Stimulated activated CD8-positive, alpha-beta memory T cell treated with anti-CD3 and anti-CD28 coated beads, Interleukin-4, amount 100 ng/mL, for 4 hours (primary cell): ENCODE data around the gene NDST1.

Source experiments
- DNase-seq, 2 donors: peaks; one replicate each; pipeline ENCODE4 v3.0.0-alpha.2; 2020; ENCODE audit warnings: low read depth in 2 of 2, low spot score in 1 of 2

NDST1 gene

DNA sequence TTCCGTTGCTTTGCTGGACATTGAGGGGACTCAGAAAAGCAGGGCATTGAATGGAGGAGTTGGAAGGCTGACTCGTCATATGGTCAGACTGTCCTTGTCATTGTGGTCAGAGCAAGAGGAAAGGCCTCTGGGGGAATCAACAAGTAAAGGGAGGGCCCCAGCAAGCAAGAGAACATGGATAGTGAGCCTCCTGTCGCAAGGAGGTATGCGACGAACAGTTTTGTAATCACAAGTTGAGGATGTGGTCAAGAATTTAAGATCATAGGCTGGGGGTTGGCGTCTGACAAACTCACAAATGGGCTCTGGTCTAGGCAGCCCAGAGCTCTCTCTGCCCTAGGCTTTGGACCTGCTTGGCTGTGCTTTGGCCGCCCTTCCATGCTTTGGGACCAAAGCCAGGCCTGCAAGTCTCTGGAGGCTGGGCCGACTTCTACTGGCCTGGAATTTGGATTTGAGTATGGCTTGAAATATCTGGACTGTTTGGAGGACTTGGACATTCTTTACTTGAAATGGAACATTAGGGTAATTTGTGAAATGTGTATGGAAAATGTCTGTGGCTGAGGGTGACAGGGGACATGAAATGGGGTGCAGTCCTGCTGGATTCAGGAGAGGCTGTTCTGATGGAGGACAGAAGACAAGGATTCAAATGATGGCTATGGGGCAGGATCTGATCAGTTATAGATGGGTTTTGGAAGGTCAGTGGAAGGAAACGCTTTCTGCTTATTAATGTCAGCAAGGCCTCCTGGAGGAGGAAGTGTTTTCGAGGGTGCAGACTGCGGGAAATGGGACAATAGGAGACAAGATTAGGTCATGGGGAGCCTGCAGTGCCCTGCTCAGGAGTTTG is 19.2 kb upstream of the NDST1 start:
- no peak for DNase-seq

DNA sequence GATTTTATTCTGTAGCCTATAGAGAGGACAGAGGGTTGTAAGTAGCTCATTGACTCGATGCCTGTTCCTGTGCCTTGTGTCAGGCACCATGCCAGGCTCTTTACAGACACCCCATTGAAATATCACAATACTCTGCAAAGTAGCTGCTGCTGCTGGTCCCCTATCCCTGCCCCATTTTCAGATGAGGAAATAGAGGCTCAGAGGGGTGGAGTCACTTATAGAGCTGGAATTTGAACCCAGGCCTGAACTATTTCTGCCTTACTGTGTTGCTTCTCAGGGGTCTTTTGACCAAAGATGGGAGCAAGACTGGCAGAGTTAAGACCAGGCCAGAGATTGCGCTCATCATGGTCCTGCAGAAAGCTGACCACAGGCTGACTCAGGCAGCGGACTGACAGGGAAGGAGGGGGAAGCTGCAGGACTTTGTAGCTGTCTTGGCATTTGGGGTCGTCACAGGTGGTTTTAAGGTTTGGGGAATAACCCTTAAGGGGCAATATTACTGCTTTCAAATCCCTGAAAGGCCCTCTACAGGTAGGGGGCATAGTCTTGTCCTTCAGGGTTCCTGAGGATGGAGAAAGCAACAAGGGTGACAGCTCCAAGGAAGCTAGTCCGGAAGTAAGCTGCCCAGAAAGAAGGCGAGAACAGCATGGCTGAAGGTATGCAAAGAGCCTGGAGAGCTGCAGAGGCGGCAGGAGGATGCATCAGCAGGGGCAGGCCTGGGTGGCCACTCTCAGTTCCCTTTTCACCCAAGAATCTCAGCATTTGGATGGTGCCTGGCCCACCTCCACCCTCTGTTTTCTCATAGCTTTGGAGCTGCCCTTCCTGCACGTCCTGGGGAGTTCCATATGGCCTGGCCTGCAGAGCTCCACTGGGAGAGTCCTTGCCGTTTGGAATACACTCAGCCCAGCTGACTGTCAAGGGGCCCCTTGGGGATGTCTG is 18.3 kb upstream of the NDST1 start:
- DNase-seq: no peak

DNA sequence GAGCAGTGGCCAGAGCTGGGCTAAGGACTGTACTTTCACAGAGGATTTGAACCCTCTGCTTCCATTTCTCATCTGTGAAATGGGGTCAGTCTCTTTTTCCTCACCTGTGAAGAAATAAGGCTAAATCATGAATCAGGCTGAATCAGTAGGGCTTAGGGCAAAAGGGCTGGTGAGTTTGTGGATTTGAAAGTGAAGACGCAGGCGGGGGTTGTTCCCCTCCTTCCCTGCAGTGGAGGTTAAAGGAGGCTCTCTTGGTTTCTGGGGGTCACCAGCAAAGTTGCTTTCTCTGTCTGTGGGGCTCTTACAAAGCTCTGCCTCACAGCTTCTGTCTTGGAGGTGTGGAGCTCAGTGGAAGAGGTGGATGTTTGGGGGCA is 17.6 kb upstream of the NDST1 start:
- no peak for DNase-seq

DNA sequence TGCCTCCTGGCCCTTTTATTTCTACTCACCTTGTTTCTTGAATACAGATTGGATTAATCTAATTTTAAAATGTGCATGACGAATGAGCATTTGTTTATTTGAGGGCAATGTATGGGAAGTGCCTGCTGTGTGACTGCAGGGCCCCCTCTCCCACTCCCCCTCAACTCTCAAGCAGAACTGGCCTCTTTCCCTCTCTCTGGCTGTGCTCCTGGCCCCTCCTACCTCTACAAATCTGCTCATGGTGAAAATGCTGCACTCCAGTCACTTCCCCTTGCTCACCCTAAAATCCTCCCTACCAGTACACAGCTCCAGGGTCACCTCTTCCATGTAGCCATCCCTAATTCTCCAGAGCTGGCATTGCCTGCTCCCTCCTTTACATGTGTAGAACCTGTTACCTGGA is 17.2 kb upstream of the NDST1 start:
- no peak for DNase-seq

DNA sequence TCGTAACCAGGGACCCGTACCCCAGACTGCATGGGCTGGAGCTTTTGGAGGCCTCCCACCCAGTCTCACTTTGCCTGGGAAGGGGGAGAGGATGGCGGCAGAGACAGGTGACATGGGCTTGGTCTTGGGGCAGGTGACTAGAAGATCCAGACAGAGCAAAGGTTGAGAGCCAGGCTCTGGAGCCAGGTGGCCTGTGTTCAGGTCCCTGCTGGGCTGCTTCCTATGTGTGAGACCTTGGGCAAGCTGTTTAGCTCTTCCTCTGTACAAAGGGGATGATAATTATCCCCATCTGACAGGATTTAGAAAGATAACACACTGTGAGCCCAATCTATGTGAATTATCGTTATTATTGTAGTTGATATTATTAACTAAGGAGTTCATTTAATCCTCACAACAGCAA is 16.1 kb upstream of the NDST1 start:
- DNase-seq: no peak

DNA sequence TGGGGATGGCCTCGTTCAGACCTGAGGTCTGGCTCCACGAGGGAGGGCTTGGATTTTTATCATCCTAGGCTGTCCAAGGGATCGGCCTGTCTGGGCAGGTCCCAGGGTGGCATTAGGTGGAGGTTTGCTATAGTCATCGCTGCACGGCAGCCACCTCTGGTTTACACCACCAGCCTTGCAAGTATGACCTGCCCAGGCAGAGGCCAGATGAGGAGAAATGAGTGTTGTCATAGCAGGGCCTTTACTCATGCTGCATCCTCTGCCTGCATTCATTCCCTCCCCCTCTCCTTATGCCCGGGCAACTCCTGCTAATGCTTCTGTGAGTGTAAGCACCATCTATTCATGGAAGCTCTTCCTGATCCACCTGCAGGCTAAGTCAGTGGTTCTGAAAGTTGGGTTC is 15.3 kb upstream of the NDST1 start:
- no peak for DNase-seq

DNA sequence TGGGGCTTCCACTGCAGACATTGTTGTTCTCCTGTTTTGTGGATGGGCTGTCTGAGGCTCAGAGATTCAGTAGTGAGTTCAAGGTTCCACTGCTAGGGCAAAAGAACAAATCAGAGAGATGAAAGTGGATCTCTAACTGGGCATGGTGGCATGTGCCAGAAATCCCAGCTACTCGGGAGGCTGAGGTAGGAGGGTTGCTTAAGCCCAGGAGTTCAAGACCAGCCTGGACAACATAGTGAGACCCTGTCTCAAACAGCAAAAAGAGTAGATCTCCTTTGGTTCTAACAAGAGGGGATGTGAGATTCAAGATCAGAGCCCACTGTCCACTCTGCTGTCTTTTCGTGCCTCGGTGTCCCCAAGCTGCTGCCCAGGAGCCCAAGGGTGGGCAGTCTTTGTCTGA is 11.8 kb upstream of the NDST1 start:
- no peak for DNase-seq

DNA sequence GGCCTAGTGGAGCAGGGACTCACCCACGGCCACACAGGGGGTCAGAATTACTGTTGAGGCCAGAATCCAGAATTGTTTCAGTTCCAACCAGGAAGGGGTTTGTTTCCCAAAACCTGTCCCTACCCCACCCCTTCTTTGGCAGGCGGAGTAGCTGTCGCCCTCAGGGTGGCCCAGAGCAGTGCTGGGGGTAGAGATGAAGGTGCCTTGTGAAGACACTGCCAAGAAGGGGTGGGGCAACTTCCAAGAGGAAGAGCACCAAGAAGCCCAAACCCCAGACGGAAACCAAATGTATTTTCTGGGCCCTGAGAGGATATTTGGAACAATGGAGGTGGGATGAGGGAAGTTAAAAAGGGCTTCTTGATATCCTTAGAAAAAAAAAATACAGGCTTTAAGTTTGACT is 11.4 kb upstream of the NDST1 start:
- DNase-seq: no peak

DNA sequence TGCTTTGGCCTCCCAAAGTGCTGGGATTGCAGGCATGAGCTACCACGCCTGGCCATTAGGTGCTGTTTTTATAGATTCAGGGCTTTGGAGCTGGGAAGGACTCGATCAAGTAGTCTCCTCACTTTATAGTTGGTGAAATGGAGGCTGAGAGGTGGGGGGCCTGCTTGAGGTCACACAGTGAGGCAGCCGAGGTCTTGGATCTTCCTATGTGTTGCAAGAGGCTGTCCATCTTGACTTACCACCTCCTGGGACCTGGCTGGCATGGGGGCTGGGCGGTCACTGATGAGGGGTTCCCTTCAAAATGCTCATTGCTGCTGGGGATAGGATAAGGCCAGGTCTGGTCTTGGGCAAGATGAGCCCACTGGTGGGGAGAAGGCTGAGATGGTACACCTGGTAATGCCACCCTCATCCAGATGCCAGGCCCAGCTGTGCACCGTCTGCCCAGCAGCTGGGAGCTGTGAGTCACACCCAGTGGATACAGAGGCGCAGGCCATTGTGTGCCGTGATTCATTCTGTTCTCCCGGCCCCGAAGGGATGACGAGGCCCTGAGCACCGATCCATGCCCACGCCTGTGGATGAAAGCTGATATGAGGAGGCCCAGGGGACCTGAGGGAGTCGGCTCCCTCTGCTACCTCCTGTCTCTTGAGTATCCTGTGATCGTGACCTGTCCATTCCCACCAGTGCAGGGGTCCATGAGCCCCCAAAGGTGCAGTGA is 10.5 kb upstream of the NDST1 start:
- no peak for DNase-seq

DNA sequence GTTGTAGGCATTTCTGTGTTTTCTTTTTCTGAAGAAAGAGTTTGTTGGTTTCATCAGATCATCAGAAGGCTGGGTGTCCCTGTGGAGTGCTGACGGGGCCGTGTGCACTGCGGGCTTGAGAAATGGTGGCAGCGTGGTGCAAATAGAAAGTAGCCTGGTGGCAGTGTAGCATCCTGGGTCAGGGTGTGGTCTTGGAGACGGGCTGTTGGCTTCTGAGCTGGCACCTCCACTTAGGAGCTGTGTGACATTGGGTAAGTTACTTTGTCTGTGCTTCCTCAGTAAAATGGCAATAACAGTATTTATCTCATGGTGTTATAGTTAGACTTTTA is 10.0 kb upstream of the NDST1 start:
- no peak for DNase-seq

DNA sequence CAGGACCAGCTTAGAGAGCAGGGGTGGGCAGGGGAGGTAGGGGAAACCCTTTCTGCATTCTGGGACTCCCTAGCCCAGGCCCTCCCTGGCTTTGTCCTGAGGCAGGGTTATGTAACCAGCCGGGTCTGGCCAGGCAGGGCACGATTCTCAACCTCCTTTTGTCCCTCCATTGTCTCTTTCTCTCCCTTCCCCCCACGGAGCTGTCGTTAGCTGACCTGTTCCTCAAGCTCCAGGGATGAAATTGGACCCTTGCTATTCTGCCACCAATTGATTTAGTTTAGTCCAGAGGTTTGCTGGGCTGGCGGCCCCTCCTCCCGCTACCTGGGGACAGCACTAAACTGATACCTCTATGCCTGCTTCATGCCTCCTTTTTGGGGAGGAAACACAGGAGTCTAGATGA is 9.4 kb upstream of the NDST1 start:
- no peak for DNase-seq

DNA sequence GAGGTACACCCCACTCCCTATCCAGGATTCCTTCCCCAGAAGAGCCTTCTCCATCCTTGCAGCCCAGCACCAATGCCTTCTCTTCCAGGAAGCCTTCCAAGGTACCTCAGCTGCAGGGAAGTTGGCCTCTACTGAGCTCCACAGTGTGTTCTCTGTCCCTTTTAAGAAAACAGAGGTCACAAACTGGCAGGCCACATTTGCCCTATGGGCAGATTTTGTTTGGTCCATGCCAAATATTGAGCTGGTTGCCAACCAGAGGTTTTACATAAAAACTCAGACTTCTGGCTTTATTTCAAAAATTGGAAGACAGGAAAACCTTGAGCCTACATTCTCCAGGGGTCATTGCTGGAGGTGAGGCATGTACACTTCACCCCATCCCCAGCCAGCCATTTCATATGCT is 9.0 kb upstream of the NDST1 start:
- no peak for DNase-seq

DNA sequence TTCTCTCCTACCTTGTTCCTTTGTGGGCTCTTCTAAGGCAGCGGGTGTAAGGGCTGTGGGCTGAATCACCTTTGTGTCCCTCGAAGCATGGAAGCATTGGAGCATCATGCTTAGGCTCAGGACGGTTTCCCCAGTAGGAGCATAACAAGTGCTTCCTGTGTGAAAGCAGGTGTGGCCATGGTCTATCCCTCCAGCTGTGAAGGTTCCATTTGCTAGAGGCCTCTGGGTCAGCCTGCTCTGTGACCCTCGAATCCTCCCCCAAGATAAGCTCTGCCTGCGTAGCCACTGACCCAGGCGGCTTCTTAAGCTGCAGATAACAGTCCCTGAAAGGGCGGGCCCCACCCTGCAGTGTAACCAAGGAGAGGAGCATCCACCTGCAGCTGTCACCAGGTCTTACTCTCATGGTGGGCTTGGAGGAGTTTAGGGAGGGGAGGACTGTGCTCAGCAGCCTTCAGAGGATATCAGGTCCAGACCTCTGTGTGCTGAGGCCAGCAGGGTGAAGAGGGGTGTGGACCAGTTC is 8.4 kb upstream of the NDST1 start:
- no peak for DNase-seq

DNA sequence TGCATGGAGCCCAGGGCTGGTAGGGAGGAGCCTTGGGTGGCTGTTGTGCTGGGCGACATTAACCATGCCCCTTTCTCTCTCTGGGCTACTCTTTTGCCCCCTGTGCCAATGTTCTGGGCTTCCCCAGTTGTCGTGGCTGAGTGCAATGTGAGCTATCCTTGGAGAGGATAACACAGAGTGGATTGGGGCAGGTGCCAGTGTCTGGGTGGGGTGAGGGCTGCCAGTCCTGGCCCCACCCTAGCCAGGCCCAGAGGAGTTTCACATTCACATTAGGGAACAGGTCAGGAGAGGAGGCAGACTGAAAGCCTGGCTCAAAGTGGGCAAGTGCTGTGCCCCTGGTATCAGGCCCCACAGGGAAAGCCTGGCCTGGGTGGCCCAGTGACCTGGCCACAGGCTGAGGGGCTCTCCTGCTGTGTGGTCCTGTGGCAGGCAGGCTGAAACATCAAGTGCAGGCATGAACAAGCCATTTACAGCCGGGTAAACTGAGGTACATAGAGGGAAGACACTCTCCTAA is 7.5 kb upstream of the NDST1 start:
- no peak for DNase-seq

DNA sequence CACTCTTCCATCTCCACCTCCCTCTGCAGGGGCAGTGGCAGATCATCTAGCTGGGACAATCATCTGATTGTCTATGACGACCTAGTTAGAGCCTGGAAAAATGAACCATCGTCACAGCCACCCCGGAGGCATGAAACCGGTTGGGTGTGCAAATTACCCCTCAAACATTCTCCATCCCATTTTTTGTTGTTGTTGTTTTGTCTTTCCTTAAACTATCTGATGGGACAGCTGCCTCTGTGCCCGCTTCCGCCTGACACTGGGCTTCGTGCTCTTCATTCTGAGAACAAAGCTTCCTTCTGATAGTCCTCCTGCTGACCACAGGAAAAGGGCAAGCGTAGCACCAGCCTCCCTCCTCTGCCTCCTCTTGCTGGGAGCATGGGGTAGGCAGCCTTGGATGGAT is 7.0 kb upstream of the NDST1 start:
- DNase-seq: no peak

DNA sequence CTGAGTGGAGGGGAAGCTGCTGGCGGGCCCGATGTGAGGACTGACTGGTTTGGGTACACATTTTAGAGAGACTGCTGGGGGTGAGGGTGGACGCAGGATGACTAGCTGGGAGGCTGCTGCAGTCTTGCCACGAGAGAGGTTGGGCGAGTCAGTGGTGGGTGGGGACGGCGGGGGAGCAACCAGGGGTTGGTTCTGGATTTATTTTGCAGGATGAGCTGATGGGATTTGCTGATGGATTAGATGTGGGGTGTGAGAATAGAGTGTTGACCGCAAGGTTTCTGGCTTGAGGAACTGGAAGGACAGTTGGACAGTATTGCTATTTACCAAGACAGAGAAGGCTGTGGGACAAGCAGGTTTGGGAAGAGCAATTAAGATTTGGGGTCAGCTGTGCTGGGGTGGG is 5.8 kb upstream of the NDST1 start:
- DNase-seq: no peak

DNA sequence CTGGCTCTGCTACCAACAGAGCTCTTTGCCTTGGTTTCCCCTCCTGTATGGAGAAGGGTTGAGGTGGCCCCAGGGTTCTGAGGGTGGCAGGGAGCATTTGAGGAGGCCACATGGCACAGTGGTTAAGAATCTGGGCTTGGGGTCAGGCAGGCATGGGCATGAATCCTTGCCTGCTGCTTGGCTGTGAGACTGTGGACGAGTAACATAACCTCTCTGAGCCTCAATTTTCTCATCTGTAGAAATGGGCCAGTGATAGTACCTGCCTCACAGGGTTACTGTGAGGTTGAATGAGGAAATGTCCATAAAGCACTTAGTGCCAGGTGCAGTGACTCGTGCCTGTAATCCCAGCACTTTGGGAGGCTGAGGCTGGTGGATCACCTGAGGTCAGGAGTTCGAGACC is 5.1 kb upstream of the NDST1 start:
- DNase-seq: no peak

DNA sequence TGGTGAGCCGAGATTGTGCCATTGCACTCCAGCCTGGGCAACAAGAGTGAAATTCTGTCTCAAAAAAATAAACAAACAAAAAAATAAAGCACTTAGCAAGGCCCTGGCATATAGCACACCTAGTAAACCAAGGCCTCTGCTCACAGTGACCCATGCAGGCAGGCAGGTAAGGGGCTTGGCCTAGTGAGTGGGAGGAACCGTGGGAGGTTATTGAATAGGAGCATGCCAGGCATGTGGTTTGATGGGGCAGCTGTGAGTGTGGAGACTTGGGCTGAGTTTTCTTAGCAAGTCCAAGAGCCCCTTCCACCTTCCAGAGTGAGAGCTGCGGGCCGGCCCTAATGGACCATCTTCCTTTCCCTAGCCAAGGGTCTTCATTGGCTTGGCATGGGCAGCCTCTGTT is 4.5 kb upstream of the NDST1 start:
- no peak for DNase-seq

DNA sequence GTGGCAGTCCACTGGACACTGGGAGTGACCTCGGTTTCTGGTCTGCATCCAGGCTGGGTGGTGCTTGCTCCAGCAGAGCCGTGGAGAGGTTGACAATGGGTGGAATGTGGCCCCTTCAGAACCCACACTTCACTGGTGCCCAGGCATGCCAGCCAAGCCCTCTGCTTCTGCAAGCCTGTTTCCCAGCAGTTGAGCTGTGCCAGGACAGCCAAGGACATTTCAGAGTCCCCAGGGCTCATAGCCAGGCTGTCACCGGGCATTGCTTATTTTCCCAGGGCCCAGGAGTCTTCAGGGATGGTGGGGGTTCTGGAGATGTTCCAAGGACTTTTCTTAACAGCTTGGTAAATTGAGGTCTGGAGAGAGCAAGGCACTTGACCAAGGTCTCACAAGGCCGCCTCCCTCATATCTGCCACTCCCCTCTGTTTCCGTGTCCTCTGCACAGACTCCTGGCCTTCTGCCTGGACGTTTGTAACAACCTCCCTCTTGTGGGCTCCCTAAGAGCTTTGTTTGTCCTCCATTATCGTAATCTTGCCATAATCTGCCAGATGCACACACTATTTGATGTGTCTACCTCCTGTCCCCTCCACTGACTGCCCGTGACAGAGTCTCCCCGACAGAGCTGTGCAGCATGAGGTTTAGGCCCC is 3.8 kb upstream of the NDST1 start:
- DNase-seq: no peak

DNA sequence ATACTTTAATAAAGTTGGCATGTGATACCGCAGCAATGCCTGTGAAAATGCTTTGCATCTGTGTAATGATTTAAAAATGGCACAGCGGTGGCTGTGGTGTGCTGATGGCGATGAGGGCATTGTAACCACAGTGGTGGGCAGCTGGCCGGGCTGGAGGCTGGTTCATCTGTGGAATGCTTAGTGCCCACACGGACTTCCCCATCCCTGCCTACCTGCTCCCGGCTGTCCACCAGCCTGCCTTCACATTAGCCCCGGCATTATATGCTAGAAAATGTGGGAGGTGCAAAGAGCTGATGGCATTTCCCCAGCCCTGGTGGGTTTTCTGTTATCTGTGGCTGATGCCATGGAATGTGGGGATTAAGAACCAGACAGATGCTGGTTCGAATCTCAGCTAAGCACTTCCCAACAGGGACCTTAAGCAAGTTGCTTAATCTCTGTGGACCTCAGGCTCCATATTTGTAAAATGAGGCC is 2.9 kb upstream of the NDST1 start:
- DNase-seq: no peak

DNA sequence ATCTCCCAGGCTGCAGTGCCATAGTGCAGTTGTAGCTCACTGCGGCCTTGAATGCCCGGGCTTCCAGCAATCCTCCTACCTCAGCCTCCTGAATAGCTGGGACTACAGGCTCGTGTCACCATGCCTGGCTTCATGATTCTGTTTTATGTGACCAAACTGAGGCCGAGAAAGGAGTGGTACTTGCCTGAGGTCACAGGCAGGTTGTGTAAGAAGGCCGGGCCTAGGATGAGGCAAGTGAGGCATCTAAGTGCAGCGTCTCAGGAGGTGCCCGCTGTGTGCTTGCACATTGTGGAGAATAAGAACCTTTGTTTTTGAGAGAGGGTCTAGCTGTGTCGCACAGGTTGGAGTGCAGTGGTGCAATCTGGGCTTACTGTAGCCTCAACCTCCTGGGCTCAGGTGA is 2.1 kb upstream of the NDST1 start:
- no peak for DNase-seq
